Nucleus accumbens (tissue), 56 donors: ENCODE measurements around the gene PCDHGA9.
"Not testable (repeated sequence)": the region's sequence is repeated elsewhere in the genome, so short reads cannot be mapped to it uniquely, and the experiment has no call there.

ENCODE experiments used
- DNase-seq, 56 donors: peaks; one replicate each; lab custom pipeline; 2025; lab: John Stamatoyannopoulos, UW

Gene PCDHGA9

DNA sequence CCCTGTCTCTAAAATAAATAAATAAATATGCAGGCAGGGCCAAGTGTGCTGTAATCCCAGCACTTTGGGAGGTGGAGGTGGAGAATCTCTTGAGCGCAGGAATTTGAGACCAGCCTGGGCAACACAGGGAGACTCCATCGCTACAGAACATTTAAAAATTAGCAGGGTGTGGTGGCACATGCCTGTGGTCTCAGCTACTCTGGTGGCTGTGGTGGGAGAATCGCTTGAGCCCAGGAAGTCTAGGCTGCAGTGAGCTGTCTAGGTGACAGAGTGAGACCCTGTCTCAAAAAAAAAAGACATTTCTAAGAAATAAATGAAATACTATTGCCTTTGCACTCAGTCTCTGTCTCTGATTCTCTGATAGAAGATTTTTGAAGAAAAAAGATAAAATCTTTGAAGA lies 9.0 kb downstream of the PCDHGA9 start:
- DNase-seq: no peak

DNA sequence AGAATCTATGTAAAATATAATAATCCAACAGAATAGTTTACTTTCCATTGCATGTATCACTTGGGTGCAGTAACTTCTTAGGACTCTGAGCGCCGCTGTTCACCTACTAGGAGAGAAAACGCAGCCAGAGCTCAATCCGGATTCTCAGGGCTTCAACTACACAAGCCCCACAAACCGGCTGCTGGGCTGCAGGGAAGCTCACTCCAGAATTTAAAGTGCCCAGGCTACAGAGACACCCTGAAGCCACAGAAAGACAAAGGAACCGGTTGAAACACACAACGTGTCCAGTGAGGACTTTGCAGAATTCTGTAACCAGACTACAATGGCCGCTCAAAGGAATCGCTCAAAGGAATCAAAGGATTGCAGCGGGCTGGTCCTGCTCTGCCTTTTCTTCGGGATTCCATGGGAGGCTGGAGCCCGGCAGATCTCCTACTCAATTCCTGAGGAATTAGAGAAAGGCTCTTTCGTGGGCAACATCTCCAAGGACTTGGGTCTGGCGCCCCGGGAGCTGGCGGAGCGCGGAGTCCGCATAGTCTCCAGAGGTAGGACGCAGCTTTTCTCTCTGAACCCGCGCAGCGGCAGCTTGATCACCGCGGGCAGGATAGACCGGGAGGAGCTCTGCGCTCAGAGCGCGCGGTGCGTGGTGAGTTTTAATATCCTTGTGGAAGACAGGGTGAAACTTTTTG lies 10.4 kb downstream of the PCDHGA9 start, which contains the start of gene PCDHGA10:
PCDHGA10 (plus strand) TSS at position 134 of the 686 bp plus-strand sequence; CDS start at position 323, 189 bp downstream.
- peak in 4 of 56 donors; percentile 20 to 38 (median 34) for DNase-seq

DNA sequence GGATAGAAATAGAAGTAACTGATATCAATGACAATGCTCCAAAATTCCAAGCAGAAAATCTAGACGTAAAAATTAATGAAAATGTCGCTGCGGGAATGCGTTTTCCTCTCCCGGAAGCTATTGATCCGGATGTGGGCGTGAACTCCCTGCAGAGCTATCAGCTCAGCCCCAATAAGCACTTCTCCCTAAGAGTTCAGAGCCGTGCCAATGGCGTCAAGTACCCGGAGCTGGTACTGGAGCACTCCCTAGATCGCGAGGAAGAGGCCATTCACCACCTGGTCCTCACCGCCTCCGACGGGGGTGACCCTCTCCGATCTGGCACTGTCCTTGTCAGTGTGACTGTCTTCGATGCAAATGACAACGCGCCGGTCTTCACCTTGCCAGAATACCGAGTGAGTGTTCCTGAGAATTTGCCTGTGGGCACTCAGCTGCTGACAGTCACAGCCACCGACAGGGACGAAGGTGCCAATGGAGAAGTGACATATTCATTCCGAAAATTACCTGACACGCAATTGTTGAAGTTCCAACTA lies 11.0 kb downstream of the PCDHGA9 start:
- DNase-seq: no peak

DNA sequence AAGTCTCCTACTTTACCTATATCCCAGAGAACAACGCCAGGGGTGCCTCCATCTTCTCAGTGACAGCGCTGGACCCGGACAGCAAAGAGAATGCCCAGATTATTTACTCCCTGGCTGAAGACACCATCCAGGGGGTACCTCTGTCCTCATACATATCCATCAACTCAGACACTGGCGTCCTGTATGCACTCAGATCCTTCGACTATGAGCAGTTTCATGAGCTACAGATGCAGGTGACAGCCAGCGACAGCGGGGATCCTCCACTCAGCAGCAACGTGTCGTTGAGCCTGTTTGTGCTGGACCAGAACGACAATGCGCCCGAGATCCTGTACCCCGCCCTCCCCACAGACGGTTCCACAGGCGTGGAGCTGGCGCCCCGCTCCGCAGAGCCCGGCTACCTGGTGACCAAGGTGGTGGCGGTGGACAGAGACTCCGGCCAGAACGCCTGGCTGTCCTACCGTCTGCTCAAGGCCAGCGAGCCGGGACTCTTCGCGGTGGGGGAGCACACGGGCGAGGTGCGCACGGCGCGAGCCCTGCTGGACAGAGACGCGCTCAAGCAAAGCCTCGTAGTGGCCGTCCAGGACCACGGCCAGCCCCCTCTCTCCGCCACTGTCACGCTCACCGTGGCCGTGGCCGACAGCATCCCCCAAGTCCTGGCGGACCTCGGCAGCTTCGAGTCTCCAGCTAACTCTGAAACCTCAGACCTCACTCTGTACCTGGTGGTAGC lies 12.1 kb downstream of the PCDHGA9 start:
- not testable (repeated sequence) for DNase-seq

DNA sequence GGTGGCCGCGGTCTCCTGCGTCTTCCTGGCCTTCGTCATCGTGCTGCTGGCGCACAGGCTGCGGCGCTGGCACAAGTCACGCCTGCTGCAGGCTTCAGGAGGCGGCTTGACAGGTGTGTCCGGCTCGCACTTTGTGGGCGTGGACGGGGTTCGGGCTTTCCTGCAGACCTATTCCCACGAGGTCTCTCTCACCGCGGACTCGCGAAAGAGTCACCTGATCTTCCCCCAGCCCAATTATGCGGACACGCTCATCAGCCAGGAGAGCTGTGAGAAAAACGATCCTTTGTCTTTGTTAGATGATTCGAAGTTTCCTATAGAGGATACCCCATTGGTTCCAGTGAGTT lies 12.7 kb downstream of the PCDHGA9 start:
- DNase-seq: not testable (repeated sequence)

DNA sequence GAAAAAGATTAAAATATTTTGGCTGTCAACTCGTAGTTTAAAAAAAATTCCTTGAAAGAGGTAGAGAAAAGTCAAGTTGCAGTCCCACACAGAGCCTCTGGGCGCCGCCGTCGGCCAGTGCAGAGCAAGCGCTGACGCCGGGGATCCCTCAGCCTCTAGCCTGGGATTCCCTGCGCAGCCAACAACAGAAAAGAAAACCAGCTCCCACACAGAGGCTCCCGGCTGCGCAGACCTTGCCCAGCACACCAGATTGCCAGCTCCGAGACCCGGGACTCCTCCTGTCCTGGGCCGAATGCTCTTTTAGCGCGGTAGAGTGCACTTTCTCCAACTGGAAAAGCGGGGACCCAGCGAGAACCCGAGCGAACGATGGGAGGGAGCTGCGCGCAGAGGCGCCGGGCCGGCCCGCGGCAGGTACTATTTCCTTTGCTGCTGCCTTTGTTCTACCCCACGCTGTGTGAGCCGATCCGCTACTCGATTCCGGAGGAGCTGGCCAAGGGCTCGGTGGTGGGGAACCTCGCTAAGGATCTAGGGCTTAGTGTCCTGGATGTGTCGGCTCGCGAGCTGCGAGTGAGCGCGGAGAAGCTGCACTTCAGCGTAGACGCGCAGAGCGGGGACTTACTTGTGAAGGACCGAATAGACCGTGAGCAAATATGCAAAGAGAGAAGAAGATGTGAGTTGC lies 15.1 kb downstream of the PCDHGA9 start, which contains the start of gene PCDHGB7:
PCDHGB7 (plus strand) TSS at position 184 of the 679 bp plus-strand sequence; CDS start at position 367, 183 bp downstream.
- peak in 15 of 56 donors; percentile 11 to 64 (median 26) for DNase-seq

DNA sequence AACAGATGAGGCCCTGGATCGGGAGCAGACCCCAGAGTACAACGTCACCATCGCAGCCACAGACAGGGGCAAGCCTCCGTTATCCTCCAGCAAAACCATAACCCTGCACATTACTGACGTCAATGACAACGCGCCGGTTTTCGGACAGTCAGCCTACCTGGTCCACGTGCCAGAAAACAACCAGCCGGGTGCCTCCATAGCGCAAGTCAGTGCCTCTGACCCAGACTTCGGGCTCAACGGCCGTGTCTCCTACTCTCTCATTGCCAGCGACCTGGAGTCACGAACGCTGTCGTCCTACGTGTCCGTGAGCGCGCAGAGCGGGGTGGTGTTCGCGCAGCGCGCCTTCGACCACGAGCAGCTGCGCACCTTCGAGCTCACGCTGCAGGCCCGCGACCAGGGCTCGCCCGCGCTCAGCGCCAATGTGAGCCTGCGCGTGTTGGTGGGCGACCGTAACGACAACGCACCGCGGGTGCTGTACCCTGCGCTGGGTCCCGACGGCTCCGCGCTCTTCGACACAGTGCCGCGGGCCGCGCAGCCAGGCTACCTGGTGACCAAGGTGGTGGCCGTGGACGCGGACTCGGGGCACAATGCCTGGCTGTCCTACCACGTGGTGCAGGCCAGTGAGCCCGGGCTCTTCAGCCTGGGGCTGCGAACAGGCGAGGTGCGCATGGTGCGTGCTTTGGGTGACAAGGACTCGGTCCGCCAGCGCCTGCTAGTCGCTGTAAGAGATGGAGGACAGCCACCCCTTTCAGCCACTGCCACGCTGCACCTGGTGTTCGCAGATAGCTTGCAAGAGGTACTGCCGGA lies 16.7 kb downstream of the PCDHGA9 start:
- DNase-seq: no peak

DNA sequence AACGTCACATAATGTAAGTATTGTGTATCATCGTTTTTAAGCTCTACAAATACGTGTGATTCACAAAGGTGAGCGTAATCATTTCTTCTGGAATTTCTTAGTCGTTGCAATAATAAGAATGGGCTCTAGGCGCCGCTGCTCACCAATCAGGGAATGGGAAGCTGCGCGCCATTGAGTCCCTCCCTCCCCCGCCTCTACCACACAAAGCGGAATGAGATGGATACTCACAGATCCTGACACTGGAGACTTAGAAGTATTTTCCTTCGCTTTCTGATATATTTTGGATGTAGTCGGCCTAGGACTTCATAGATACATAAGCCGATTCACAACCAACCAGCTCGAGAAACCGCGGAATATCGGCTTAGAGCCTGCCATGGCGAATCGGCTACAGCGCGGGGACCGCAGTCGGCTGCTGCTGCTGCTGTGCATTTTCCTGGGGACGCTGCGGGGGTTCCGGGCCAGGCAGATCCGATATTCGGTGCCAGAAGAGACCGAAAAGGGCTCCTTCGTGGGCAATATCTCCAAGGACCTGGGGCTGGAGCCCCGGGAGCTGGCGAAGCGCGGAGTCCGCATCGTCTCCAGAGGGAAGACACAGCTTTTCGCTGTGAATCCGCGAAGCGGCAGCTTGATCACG lies 18.4 kb downstream of the PCDHGA9 start, which contains the start of gene PCDHGA11:
PCDHGA11 (plus strand) TSS at position 197 of the 634 bp plus-strand sequence; CDS start at position 374, 177 bp downstream.
- peak in 1 of 56 donors; percentile 13 for DNase-seq

DNA sequence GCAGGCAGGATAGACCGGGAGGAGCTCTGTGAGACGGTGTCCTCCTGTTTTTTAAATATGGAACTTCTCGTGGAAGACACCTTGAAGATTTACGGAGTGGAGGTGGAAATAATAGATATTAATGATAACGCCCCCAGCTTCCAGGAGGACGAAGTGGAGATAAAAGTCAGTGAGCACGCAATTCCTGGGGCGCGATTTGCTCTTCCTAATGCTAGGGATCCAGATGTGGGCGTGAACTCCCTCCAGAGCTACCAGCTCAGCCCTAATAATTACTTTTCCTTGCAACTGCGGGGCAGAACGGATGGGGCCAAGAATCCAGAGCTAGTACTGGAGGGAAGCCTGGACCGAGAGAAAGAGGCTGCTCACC lies 18.9 kb downstream of the PCDHGA9 start:
- no peak for DNase-seq

DNA sequence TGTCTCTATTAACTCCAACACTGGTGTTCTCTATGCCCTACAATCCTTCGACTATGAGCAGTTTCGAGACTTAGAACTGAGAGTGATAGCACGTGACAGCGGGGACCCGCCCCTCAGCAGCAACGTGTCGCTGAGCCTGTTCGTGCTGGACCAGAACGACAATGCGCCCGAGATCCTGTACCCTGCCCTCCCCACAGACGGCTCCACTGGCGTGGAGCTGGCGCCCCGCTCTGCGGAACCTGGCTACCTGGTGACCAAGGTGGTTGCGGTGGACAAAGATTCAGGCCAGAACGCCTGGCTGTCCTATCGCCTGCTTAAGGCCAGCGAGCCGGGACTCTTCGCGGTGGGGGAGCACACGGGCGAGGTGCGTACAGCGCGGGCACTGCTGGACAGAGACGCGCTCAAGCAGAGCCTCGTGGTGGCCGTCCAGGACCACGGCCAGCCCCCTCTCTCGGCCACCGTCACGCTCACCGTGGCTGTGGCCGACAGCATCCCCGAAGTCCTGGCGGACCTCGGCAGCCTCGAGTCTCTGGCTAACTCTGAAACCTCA lies 20.2 kb downstream of the PCDHGA9 start:
- DNase-seq: no peak

DNA sequence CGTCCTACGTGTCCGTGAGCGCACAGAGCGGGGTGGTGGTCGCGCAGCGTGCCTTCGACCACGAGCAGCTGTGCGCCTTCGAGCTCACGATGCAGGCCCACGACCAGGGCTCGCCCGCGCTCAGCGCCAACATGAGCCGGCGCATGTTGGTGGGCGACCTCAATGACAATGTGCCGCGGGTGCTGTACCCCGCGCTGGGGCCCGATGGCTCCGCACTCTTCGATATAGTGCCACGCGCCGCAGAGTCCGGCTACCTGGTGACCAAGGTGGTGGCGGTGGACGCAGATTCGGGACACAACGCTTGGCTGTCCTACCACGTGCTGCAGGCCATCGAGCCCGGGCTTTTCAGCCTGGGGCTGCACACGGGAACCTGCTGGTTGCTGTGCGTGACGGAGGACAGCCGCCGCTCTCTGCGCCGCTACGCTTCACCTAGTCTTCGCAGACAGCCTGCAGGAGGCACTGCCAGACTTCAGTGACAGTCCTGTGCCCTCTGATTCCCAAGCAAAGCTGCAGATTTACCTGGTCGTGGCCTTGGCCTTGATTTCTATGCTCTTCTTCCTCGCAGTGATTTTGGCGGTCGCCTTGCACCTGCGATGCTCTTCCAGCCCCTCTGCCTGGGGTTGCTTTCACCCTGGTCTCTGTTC lies 25.3 kb downstream of the PCDHGA9 start:
- DNase-seq: no peak

DNA sequence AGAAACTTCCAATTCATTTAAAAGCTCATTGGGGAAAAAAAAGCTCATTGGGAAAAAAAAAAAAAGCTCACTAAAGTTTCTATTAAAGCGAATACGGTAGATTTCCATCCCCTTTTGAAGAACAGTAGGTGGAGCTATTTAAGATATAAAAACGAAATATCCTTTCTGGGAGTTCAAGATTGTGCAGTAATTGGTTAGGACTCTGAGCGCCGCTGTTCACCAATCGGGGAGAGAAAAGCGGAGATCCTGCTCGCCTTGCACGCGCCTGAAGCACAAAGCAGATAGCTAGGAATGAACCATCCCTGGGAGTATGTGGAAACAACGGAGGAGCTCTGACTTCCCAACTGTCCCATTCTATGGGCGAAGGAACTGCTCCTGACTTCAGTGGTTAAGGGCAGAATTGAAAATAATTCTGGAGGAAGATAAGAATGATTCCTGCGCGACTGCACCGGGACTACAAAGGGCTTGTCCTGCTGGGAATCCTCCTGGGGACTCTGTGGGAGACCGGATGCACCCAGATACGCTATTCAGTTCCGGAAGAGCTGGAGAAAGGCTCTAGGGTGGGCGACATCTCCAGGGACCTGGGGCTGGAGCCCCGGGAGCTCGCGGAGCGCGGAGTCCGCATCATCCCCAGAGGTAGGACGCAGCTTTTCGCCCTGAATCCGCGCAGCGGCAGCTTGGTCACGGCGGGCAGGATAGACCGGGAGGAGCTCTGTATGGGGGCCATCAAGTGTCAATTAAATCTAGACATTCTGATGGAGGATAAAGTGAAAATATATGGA lies 27.9 kb downstream of the PCDHGA9 start, which contains the start of gene PCDHGA12:
PCDHGA12 (plus strand) TSS at position 176 of the 782 bp plus-strand sequence; CDS start at position 429, 253 bp downstream.
- peak in 8 of 56 donors; percentile 16 to 45 (median 22) for DNase-seq

DNA sequence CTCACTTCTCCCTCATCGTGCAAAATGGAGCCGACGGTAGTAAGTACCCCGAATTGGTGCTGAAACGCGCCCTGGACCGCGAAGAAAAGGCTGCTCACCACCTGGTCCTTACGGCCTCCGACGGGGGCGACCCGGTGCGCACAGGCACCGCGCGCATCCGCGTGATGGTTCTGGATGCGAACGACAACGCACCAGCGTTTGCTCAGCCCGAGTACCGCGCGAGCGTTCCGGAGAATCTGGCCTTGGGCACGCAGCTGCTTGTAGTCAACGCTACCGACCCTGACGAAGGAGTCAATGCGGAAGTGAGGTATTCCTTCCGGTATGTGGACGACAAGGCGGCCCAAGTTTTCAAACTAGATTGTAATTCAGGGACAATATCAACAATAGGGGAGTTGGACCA lies 28.7 kb downstream of the PCDHGA9 start:
- DNase-seq: no peak

DNA sequence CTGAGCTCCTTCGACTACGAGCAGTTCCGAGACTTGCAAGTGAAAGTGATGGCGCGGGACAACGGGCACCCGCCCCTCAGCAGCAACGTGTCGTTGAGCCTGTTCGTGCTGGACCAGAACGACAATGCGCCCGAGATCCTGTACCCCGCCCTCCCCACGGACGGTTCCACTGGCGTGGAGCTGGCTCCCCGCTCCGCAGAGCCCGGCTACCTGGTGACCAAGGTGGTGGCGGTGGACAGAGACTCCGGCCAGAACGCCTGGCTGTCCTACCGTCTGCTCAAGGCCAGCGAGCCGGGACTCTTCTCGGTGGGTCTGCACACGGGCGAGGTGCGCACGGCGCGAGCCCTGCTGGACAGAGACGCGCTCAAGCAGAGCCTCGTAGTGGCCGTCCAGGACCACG lies 29.7 kb downstream of the PCDHGA9 start:
- not testable (repeated sequence) for DNase-seq

DNA sequence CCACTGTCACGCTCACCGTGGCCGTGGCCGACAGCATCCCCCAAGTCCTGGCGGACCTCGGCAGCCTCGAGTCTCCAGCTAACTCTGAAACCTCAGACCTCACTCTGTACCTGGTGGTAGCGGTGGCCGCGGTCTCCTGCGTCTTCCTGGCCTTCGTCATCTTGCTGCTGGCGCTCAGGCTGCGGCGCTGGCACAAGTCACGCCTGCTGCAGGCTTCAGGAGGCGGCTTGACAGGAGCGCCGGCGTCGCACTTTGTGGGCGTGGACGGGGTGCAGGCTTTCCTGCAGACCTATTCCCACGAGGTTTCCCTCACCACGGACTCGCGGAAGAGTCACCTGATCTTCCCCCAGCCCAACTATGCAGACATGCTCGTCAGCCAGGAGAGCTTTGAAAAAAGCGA lies 30.1 kb downstream of the PCDHGA9 start:
- not testable (repeated sequence) for DNase-seq

DNA sequence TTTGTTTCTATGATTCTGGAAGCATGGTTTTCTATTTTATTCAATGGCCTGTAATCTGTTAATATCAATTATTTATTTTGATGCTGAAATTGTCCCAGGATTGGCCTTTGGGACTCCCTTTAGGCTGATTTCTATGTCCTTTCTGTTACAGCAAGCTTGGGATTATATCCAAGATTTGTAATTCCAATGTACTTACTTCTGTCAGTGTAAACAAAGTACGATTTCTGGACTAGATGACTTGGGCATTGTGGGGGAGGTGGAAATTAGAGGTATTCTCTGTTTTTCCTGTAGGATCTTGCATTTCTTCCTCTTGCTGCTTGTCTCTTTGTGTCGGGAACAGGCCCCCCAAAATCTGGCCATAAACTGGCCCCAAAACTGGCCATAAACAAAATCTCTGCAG lies 31.4 kb downstream of the PCDHGA9 start:
- DNase-seq: no peak

DNA sequence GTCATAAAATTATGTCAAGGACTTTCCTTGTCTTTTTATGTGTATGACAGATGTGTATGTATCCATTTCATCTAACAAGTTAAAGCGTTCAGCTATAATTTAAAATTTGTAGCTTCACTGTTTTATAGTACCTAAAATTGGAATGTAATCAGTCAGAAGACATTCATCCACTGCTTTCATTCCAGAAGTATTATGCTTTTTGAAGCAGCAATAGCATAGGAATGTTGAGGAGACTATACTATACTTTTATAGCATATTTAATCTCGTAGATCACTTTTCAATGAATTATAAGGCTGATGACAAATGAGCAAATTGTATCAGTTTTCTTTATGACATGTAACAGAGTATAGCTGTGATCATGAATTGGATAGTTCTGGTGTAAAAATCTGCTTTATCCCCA lies 34.6 kb downstream of the PCDHGA9 start:
- DNase-seq: no peak
